ENCODE data around the gene MSS51.

Gene MSS51

GRCh38 chr10:73433538-73433867, at the start of gene MSS51:
Gene MSS51, minus strand, starts transcription at chr10:73433561. Its CDS starts 5,277 bp downstream, at chr10:73428284.
- no peak for DNase-seq

DNA sequence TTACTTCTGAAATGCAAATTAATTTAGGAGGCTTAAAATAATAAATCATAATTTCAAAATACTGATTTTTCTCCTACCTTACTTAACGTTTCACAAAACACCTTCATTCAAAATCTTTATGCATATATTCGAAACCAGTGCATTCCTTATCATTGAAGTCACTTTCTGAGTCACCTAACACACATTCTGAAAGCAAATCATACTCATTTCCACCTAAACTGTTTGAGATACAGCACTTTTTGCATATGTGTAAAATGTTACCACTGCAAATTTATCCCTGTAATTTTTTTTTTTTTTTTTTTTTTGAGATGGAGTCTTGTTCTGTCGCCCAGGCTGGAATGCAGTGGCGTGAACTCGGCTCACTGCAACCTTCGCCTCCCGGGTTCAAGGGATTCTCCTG, 46.8 kb upstream of the MSS51 start:
- DNase-seq, result no peak

- DNase-seq, result no peak
Observed at GRCh38 chr10:73478636-73479035, 45.3 kb upstream of the MSS51 start.

DNA sequence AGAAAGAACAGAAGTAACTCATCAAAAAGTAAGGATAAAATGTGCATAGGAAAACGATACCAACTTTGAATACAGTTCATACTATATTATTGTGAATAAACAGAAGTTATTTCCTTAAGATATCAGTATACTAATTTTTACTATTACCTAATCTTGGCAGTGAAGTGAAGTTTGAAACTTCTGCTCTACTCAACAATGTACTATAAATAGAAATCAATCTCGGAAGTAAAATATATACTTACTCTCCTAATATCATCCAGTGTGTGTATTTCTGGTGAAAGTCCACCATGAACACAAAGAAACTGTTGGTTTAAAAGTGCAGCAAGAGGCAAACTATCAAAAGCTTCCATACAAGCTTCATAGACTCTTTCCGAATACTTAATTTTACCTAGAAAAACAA, 37.9 kb upstream of the MSS51 start:
- no peak for DNase-seq

DNA sequence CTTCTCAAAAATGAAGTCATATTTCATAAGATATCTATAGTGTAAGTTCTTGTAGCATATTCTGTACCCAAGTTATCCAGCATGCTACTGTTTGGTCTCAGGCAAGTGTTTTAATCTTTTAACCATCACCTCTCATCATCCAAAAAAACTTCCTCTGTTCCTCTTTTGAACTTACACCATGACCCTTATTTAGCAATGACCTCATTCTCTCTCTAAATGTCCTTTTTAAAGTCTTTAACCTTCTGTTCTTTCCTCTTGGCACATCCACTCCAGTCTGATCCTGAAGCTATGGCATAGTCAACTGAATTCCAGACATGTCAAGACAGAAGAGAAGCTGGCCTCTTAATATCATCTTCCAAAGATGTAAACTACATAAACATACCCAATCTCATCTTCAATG, 36.2 kb upstream of the MSS51 start:
- no peak for DNase-seq

GRCh38 chr10:73467206-73467605, 33.8 kb upstream of the MSS51 start:
- no peak for DNase-seq

- DNase-seq, result no peak
Observed at GRCh38 chr10:73465978-73466726, 32.8 kb upstream of the MSS51 start.

GRCh38 chr10:73460897-73461296, 27.5 kb upstream of the MSS51 start:
- DNase-seq, result no peak

DNA sequence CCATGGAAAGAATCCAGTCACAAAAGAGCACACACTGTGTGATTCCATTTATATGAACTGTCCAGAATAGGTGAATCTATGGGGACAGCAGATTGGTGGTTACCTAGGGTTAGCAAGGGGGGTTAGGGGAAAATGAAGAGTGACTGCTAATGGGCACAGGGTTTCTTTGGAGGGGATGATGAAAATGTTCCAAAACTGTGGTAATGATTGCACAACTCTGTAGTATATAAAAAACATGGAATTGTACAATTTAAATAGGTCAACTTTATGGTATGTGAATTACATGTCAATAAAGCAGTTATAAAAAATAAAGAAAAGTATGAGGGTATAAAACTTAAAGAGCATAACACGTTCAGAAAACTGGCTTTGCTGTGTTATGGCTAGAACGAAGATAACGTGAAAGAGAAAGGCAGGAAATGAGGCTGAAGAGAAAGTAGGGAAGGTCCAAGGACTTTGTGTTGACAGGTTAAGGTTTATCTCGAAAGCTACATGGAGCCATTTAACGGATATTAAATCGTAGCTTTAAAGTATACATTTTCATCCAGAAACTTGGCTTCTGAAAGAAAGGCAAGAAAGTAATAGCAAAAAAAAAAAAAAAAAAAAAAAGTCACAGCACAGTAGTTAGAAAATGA, 26.4 kb upstream of the MSS51 start:
- DNase-seq, result no peak

GRCh38 chr10:73456187-73456890, 23.0 kb upstream of the MSS51 start:
- no peak for DNase-seq

GRCh38 chr10:73449113-73449512, 15.8 kb upstream of the MSS51 start:
- no peak for DNase-seq

- DNase-seq, result no peak
Observed at GRCh38 chr10:73448384-73448783, 15.0 kb upstream of the MSS51 start.

DNA sequence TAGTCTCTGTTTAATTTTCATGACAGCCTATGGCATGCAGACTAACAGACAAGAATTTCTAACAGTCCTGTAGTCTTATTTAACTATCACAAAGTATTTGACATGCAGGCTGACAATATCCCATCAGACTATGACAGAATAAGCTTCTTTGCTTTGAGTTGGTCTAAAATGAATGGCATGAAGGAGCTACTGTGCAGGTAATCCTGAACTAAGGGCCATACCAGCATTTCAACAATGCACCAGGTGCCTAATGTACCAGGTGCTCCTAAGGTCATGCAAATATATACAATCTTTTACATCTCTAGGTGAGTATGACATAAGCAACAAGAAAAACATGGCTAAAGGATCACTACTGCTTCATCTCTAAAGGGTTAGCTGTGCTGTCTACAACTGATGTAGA, 13.6 kb upstream of the MSS51 start:
- DNase-seq, result no peak

GRCh38 chr10:73444457-73444856, 11.1 kb upstream of the MSS51 start:
- DNase-seq, result no peak

DNA sequence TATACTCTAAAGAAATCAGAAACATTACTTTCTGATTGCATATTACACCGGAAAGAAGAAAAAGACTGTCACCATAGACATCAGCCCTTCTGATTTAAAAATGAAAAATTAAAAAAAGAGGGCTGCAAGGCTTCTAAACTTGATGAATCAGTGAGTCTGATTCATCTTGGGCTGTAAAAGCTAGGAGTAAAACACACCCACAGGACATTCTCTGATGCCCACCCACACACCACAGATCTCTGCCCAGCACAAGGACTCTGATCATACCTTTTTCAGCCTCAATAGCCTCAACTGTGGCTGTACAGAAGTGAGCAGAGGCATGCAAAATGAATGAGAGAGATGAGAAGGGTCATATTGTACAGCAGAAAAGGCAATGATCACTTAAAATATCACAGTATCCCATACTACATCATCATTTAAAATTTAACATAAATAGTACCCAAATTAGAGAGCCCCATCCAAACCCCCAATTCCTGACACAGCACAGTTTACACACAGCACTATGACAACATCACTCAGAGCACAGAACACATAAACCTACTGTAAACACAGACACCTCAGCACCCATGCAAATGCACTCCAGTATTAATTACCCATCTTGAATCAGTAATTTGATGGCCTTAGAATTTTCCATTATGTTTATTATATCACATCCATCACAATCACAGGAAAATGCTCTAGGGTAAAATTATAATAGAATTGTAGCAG, 6.4 kb upstream of the MSS51 start:
- DNase-seq, result no peak

DNA sequence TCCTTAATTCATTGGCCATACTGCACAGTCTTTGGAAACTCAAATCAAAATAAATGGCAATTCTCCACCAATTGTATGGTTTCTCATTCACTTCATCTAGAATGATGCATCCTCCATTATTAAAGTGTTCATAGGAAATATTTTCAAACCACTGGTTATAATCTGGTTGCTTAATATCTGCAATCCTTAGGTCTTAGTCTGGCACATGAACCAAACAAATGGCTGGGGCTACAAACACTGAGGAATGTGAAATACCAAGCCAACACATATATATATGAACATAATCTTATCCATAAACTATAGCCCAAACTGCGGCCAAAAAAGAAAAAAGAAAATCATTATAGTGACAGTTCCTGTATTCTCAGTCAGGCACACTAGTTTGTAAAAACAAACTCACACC, 5.7 kb upstream of the MSS51 start:
- no peak for DNase-seq

DNA sequence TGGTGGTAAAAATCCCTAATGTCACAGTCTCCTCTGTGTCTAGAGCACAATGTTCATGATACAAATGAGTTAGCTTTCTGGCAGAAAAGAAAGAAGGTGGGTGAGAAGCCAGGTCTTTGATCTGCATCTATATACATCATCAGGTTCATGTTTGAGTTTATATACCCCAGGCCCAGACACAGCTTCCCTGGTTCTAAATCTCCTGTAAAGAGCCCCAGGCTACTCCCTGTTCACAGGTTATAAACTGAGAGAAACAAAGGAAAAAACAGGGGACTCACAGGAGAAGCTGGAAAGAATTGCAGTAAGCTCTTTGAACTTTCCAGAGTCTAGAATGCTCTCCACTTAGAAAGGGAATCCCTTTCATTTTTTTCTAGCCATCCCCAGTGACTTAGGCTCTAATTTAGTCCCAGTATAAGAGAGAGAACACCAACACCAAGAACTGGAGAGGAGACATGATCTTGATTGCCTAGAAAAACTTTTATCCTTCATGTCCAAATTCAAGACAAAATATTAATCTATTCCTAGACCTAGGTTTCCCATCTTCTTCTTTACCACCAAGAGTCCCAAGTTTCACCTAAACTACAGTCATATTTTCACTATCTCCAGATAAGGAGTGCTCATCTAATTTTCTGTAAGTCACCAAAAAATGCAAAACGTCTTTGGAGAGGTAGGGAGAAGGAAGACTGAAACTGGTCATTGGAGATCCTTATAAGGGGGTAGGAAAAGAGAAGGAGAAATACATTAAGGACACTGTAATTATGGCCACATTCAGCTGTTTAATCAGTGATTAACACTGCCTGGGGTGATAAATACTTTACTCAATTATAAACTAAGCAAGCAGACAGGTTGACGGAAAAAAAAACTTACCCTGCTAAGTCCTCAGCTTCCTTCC, 469 bp downstream of the MSS51 start:
- no peak for DNase-seq

DNA sequence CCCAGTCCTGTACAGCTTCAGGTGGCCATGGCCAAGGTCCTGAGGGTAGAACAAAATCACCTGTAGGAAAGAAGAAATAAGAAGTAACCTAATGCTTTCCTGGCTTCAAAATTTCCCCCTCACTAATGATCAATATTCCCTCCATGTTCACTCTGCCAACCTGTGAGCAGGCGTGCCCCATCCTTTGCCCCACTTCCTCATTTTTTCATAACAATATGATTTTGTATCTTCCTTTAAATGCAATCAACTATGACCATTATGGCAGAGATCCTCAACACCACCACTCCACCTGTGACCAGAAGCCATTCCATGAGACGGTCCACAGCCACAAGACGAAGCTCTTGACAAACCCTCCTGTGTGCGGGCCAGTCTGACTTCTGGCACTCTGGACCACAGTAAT, 7.0 kb downstream of the MSS51 start:
- DNase-seq, result no peak

DNA sequence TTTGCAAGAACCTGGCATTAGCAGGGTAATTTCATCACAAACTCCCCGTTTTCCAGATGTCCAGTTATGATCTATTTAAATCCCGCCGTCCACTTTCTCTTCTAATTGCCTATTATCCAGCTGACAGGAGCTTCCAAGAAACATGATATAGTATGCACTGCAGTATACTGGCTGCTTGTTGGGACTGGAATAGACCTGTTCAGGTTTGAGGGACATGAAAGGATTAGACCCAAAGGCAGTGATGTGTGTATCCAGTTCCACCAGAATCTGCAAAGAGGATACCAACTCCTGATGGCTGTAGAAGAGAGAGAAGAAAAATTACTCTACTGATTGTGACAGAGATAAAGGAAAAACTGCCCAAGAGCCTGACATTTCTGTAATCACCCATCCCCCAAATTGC, 8.9 kb downstream of the MSS51 start:
- DNase-seq, result no peak

- DNase-seq, result no peak
Observed at GRCh38 chr10:73423309-73423708, 10.1 kb downstream of the MSS51 start.

DNA sequence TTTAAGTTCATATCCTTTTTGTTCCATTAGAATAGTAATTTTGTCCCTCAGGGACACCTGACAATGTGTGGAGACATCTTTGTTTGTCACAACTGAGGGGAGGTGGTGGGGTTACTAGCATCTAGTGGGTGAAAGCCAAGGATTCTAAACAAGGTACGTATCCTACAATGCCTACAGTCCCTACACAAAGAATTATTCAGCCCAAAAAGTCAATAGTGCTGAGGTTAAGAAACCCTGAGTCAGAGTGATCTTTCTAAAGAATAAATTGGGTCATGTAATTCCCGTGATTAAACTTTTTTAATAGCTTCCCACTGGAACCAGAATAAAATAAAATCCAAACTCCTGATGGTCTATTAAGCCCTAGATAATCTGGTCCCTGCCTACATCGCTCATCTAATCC, 16.8 kb downstream of the MSS51 start:
- DNase-seq, result no peak

DNA sequence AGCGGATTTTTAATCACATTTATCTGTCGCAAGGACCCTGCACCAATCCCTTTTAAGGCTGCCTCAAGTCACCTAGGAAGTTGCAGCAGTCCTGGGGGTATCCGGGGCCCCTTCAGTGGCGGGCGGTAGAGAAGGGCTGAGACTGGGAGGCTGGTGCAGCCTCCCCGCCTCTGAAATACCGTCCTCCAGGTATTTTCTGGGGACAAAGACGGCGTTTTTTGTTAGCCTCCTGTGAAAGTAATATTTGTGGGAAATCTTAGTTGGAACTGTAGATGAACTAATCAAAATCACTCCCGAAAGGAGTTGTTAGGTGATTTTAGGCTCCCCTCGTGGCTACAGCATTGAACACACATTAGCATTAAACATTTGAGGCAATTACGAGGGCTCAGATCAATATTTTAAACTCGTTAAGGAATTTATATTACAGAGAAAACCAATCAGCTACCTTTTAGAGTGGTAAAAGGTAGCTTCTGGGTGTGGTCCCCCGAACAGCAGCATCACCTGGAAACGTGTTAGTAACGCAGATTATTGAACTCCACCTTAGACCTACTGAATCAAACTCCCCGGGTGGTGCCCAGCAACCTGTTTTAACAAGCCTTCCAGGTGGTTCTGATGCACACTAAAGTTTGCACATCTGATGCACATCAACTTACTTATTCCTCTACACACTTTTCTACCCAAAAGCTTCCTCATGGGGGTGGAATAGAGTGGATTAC, 19.0 kb downstream of the MSS51 start:
- DNase-seq, result peak; percentile 19
